Umbilical cord (tissue), 2 donors: ENCODE measurements around the gene NHERF2. TPM values are rescaled to one million over a fixed set of nuclear protein-coding genes. Genes with fewer than 3 reads are reported as not detected.

ENCODE experiments used
- DNase-seq: peaks from one replicate; pipeline ENCODE4 v3.0.0-alpha.2; 2015; ENCODE audit warnings: low spot score
- total RNA-seq: library from RNA; depleted of rRNA; stranded (reverse); fragments of >200 nt; gene quantifications from one replicate; pipeline ENCODE4 v1.2.3, GENCODE V29; 2014; ENCODE audit warnings: low replicate concordance; ENCODE audit not compliant: insufficient read depth

NHERF2 gene
- total RNA-seq, 1 donor from 2014 or later: 30.3 TPM

DNA sequence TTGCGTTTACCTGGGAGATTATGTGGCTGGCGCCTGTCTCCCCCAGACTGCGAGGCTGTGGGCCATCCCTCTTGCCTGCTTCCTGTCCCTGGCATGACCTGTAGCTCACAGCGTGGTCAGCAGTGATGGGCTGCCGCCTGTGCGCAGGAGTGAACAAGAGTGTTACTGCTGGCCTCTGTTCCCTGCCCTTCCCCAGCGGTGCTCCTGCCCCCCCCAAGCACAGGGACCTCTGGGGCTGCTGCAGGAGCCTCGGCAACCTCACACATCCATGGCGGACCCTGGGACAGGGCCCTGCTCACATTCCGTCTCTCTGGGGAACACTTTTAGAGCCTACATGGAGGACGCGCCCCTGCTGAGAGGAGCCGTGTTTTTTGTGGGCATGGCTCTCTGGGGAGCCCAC lies 31.7 kb downstream of the NHERF2 start:
- DNase-seq: no peak

DNA sequence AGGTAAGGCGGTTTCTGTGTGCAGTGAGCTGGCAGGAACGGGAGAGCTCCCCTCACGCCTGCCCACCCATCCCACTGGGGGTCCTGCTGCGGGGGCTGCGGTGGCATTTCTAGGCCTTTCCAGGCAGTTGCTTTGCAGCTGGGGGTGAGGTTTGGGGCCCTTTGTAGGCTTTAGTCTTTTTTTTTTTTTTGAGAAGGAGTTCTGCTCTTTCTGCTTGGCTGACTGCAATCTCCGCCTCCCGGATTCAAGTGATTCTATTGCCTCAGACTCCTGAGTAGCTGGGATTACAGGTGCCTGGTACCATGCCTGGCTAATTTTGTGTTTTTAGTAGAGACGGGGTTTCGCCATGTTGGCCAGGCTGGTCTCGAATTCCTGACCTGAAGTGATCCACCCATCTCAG lies 32.2 kb downstream of the NHERF2 start:
- DNase-seq: no peak

DNA sequence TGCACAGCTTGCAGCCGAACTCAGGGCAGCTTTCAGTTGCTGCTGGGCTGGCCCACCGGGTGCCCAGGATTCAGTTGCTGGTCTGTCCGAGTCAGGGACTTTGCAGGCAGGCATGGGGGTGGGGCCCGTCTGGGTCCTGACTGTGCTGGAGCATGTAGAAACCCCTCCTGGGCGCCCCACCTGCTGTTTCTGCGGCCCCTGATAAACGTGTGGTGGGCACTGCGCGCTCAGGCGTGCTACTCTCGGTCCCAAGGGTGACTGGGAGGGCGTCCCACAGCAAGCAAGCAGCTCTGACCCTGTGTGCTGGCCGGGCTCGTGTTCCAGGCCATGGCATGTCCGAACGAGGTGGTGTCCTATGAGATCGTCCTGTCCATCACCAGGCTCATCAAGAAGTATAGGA lies 33.6 kb downstream of the NHERF2 start:
- DNase-seq: no peak

DNA sequence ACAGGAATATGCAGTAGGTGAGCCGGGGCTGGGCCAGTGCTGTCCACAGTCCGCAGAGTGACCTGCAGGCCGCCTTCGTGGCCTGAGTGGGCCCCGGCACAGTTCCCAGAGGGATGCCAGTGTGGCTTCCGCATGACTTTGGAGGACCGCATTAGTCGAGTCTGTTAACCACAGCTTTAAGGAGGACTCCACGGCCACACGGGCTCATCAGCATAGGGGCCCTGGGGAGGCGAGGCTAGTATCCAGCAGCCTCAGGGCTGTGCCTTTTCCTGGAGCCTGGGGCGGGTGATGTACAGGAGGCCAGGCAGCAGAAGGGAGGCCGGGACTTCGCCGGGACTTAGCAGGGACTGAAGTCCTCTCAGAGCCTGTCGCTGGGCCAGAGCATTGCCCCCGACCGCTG lies 34.3 kb downstream of the NHERF2 start:
- no peak for DNase-seq

DNA sequence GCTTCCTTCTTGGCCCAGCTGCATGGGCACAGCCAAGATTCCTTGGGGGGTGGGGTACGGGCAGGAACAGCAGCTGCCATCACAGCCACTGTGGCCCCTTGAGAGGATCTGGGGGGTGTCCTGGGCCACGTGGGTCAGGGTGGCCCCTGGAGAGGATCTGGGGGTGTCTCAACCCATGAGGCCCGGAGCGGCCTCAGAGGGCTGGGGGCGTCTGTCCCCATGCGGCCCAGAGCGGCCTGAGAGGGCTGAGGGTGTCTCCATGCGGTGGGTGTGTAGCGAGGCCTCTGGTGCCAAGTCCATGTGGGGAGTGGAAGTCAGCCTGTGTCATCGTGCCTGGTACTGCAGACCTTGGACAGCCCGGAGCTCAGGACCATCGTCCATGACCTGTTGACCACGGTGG lies 34.8 kb downstream of the NHERF2 start:
- DNase-seq: no peak

DNA sequence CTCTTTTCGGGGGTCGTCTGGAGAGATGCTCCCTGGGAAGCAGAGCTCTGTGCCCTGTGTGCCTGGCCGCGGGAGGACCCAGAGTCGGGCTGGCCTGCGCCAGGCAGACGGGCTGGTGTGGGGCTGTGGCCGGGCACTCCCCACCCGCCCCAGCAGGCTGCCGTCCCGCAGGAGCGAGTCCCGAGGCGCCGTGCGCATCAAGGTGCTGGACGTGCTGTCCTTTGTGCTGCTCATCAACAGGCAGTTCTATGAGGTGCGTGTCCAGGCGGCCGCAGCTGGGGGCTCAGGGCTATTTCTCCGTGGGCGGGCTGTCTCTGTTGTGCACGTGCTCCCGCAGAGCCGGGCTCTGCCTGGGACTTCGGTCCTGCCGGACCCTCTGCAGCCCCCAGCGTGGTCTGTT lies 36.1 kb downstream of the NHERF2 start:
- no peak for DNase-seq

DNA sequence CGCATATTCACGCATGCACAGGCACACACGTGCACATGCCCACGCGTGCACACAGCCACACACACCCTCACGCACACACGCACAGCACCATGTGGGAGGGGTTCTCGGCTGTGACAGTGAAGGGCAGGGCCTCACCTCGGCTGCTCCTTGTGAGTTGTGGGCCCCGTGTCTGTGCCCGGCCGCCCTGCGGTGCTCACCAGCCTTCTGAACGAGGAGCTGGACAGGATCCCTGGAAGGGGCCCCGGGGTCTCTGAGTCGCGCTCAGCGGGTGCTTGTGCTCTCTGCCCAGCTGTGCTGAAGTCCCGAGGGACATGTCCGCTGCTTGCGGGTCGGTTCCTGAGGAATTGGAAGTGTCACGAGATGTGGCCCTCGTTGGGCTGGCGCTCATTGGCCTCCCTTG lies 37.2 kb downstream of the NHERF2 start:
- DNase-seq: no peak

DNA sequence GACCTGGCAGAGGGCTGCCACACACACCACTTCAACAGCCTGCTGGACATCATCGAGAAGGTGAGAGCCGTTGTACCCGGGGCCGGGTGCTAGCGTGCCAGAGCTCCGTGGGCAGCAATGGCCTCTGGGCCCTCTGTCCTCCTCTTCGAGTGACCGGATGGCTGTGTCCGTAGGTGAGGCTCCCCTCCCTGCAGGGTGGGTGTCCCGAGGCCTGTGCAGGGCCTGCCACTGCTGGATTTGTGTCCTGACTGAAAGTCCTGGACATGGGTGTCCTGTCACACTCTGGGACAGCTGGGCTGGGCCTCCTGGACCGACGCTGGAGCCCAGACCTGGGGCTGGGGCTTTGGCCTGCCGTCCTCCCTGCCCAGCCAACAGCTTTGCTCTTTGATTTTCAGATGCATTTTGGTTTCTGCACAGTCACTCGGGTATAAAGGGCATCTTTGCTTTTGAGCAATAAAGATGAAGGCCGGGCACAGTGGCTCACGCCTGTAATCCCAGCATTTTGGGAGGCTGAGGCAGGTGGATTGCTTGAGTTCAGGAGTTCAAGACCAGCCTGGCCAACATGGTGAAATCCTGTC lies 37.8 kb downstream of the NHERF2 start:
- DNase-seq: no peak

DNA sequence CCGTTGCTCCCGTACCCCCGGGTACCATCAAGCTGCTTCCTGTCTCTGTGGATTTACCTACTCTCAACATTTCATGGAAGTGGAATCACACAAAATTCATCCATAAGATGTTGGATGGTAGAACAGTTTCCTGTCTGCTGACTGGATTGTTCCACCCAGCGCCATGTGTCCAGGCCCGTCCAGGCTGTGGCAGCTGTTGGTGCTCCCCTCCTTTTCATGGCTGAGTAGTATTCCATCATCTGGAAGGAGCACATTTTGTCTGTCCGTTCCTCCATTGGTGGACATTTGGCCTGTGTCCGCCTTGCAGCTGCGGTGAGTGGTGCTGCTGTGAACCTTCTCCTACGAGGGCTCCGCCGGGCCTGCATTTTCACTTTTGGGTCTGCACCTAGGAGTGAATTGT lies 39.4 kb downstream of the NHERF2 start:
- no peak for DNase-seq

DNA sequence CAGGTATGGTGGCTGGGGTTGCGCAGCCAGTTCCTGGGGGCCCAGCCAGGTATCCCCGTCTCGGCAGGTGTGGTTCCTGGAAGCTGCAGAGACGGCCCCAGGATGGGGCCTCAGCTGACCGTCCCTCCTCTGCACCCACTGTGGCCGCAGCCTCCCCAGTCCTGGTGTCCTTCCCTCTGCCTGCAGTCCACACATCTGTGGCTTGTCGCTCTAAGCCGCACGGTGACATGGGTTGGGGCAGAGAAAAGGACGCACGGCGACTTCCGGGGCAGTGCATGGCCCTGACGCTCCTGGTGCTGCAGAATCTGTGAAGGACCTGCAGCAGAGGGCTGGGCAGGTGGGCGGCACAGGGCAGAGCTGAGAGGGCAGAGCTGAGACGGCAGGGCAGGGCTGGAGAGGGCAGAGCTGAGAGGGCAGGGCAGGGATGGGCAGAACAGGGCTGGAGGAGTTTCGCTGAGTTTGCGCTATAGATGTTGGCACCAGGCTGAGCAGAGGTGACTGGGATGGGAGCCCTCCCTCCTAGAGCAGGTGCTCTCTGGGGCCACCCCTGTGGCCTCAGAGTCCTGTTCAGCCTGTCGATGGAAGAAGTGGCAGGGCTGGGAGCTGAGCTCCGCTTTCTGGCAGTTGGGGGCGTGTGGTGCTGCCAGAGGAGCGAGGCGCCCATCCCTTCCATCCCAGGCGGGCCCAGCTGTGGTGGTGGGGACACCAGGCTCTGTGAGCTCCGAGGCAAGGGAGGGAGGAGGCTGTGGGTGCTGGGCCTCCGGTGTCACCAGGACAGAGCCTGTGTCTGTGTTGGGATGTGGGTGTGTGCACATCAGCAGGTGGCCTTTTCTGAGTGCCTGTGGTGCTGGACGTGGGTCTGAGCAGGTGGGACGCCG lies 44.1 kb downstream of the NHERF2 start:
- no peak for DNase-seq

DNA sequence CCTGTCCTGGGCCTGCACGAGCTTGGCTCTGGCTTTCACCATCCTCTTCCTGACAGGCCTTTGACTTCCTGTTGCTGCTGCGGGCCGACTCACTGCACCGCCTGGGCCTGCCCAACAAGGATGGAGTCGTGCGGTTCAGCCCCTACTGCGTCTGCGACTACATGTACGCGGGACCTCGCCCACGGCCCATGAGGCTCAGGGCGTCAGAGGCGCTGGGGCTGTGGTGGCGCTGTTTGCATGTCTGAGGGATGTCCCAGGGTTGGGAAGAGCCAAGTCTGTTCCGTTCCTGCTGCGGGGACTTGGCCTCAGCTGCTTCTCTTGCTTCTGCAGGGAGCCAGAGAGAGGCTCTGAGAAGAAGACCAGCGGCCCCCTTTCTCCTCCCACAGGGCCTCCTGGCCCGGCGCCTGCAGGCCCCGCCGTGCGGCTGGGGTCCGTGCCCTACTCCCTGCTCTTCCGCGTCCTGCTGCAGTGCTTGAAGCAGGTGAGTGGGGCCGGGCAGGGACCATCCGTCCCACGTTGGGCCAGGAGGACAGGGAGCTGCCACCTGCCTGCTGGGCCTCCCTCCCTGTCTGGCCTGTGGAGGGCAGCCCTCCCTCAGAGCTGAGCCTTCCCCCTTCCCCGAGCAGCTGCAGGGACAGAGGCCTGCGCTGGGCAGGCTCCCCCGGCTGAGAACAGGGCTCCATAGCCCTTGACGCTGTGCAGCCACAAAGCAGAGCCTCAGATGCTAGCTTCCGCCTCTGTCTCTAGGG lies 44.9 kb downstream of the NHERF2 start:
- no peak for DNase-seq

DNA sequence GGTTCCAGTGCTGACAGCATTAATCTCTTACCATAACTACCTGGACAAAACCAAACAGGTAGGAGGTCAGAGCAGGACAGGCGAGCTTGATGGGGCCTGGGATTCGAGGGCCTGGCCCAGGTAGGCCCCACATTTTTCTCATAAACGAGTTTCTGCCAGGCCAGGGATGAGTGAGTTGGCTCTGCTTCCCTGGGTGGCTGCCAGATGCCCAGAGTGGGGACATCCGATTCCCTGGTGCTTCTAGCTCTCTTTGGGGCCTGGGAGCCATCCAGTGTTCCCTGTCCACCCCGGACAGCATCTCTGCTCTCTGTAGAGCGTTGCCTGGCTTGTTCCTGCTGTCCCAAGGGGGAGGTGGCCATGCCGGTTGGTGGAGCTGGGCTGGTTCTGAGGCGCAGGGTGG lies 46.2 kb downstream of the NHERF2 start:
- DNase-seq: no peak

DNA sequence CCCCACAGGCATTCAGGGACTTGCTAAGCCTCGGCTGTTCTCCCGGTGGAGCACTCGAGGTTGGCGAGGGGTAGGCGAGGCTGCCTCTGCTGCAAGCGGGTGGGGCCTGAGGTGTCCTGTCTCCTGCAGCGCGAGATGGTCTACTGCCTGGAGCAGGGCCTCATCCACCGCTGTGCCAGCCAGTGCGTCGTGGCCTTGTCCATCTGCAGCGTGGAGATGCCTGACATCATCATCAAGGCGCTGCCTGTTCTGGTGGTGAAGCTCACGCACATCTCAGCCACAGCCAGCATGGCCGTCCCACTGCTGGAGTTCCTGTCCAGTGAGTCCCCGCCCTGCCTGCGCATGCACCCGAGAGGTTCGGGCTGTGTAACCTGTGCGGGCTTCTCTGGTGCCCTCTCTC lies 47.4 kb downstream of the NHERF2 start:
- DNase-seq: no peak

DNA sequence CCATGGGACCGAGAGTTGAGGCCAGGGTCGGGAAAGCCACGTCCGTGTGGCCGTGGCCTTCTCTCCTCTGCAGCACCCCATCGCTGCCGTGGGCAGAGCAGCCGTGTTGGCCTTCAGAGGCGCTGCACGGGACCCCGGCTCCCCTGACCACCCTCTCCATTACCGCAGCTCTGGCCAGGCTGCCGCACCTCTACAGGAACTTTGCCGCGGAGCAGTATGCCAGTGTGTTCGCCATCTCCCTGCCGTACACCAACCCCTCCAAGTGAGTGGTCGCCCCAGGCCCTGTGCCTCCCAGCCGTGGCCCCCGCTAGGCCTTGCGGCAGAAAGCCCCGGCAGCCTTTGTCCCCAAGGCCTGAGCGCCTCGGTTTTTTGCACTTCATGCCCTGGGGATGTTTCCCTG lies 48.9 kb downstream of the NHERF2 start:
- no peak for DNase-seq

DNA sequence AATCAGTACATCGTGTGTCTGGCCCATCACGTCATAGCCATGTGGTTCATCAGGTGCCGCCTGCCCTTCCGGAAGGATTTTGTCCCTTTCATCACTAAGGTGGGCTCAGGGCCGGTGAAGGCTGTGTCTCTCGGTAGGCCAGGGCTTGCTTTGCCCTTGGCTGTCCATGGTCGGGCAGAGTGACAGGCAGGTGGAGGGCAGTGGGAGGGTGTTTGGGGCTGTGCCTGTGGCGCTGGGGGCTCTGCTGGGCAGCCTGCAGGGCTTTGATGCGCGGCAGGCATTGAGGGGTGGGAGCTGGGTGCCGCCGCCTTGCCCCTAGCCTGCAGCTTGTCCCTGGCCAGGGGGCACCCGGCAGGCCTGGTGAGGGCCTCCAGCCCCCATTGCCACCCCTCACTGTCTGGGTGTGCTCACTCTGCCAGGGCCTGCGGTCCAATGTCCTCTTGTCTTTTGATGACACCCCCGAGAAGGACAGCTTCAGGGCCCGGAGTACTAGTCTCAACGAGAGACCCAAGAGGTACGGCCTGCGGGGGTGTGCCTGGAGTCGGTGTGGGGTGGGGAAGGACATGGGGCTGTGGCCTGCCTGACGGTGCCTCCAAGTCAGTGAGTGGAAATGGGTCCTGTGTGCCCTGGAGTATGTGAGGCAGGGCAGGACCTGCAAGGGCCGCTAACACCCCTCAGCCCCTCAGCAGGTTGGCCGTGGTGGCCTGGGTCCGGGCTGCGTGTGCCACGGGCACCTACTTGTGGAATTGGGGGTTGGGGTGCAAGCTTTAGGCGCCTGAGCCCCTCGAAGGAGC lies 49.6 kb downstream of the NHERF2 start:
- no peak for DNase-seq

DNA sequence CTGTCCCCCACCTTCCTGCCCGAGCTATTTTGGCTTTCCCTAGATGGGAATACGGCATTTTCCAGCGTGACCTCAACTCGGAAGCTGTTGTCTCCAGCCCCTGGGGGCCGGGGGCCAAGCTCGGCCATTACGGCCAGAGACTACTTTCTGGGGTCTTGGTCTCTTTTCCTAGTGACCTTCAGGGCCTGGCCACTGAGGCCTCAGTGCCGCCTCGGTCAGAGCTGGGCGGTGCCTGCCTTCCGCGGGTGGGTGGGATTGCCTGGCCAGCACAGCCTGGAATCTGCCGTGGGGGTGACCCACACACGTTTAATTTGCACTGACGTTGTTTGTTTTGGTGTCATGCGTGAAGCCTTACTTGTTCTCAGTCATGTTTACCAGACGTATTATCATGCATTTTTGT lies 50.3 kb downstream of the NHERF2 start:
- DNase-seq: no peak

DNA sequence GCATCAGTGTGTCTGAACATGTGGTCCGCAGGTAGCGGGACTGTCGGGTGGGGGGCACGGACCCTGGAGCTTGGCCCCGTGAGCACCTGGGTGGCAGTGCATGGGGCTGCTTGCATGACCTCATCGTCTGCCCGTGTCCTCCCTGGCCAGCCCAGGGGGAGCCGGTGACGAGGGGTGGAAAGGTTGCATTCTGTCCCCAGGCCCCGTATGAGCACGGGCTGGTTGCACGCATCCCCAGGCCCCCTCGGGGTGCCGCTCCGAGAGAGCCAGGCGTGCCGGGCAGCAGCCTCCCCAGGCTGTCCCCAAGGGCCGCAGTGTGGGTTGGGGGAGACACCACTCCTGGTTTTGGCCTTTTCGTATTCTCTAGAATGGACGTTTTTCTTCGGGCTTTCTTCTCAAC lies 51.0 kb downstream of the NHERF2 start:
- DNase-seq: no peak

DNA sequence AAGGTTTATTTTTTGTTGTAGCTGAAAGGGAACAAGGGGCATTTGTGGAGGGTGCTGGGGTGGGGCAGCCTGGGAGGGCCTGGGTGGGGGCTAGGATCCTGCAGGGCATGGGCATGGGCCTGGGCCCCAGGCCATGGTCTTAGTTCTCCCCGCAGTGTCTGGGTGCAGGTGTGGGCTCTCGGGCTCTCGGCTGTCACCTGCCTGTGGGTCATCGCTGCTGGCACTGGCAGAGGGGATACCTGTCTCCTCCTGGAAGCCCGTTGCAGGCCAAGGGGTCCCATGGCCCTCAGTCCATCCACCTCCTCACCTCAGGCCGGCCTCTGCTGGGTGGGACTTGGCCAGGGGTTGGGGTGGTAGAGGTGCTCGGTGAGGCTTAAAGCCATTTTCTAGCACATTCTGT lies 51.4 kb downstream of the NHERF2 start:
- DNase-seq: no peak

DNA sequence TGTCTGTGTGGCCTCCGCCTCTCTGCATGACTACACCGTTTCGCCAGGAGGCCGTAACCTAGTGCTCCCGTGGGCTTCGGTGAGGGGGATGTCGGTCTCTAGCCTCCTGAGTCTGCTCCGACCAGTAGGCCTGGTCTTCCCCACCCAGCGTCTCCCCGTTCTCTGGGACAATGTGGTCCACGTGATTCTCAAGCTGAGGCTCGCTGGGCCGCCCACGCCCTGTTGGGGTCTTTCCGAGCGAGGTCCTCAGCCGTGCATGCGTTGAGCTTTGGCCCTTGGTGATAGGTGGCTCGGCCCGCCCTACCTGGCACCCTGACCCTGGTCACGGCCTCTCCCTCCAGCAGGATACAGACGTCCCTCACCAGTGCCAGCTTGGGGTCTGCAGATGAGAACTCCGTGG lies 52.0 kb downstream of the NHERF2 start:
- no peak for DNase-seq

DNA sequence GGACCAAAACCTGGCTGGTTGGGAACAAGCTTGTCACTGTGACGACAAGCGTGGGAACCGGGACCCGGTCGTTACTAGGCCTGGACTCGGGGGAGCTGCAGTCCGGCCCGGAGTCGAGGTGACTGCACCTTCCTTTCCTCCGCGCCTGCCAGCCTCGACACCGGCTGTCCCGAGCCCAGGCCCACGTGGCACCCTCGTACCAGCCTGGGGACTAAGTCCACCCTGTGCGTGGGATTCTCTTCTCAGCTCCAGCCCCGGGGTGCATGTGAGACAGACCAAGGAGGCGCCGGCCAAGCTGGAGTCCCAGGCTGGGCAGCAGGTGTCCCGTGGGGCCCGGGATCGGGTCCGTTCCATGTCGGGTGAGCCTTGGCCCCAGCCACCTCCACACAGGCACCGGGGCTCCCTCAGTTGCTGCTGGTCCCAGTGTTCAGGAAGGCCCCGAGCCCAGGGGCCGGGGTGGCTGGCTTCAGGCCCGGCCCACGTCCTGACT lies 52.7 kb downstream of the NHERF2 start:
- no peak for DNase-seq

DNA sequence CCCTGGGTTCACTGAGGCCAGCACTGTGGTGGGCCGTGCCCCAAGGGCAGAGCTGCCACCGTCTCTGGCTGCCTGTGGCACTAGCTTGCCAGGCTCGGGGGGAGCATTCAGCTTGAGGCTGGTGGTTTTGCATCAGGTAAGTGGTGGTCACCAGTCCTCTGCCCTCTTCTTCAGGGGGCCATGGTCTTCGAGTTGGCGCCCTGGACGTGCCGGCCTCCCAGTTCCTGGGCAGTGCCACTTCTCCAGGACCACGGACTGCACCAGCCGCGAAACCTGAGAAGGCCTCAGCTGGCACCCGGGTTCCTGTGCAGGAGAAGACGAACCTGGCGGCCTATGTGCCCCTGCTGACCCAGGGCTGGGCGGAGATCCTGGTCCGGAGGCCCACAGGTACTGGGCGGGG lies 53.3 kb downstream of the NHERF2 start:
- DNase-seq: no peak
